ENCODE measurements around the gene MAP1A. TPM values are rescaled to one million over a fixed set of nuclear protein-coding genes. Genes with fewer than 3 reads are reported as not detected.

Gene MAP1A
- total and polyA plus RNA-seq, 2 of the 13 experiments (the other 11 are each of a cell fraction or from before 2014, with no cell fraction given), result 0.01 to 0.07 TPM

DNA sequence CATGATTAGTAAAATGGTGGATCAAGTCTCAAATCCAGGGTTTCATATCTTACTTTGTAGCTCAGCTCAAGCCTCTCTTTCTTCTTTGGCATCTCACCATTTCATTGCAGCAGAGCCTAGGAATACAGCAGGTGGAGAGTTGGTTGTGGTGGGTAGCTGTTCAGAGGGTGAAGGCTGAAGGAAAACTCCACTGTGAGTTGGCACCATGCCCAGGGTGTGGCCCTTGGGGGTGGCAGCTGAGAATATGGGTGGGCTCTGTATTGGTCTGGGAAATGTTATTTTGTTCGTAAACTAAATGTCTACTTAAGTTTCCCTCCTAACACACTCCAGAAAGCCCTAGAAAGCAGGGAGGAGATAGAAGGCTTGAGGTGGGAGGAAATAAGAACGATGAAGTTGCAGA lies 1.7 kb upstream of the MAP1A start:
- no peaks in the 10 kb centered on the region for H3K9me3 ChIP-seq (ENCODE audit: low read length)
- H3K27ac ChIP-seq (ENCODE audit: extremely low read length, insufficient read depth, low read length), result no peak overlapping the region
- ATAC-seq (no peak), DNase-seq (ENCODE audit: low spot score) (no peak), FAIRE-seq (no peak)
- no peak overlapping the region for H3K4me2 ChIP-seq (ENCODE audit: low read depth, low read length)
- TF ChIP-seq, protein P1, sequence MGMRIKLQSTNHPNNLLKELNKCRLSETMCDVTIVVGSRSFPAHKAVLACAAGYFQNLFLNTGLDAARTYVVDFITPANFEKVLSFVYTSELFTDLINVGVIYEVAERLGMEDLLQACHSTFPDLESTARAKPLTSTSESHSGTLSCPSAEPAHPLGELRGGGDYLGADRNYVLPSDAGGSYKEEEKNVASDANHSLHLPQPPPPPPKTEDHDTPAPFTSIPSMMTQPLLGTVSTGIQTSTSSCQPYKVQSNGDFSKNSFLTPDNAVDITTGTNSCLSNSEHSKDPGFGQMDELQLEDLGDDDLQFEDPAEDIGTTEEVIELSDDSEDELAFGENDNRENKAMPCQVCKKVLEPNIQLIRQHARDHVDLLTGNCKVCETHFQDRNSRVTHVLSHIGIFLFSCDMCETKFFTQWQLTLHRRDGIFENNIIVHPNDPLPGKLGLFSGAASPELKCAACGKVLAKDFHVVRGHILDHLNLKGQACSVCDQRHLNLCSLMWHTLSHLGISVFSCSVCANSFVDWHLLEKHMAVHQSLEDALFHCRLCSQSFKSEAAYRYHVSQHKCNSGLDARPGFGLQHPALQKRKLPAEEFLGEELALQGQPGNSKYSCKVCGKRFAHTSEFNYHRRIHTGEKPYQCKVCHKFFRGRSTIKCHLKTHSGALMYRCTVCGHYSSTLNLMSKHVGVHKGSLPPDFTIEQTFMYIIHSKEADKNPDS (CRISPR knock-in tag; IDR thresholded peaks at IDR 0.05), result no peak
- no peak for TF ChIP-seq ZNF780A (CRISPR knock-in tag; IDR thresholded peaks at IDR 0.05)
- no peaks in the 10 kb centered on the region for H4K20me1 ChIP-seq (ENCODE audit: insufficient read depth, low read length)
- peaks cover 33% of the 10 kb centered on the region for H3K4me1 ChIP-seq (ENCODE audit: insufficient read depth, low read length)
- ChIA-PET CTCF (ENCODE audit: low intra/inter-chr PET ratio, low total read pairs) (no interaction called here), POLR2A (no interaction called here)
- H3K79me2 ChIP-seq (ENCODE audit: insufficient read depth, low read length), result no peaks in the 10 kb centered on the region
- H3K4me3 ChIP-seq (replicated peaks in 1 of 3; ENCODE audit: insufficient read depth in 1 of 3, low read depth in 2 of 3, low read length in 3 of 3), result no peak overlapping the region
- no peak overlapping the region for H3K9ac ChIP-seq (ENCODE audit: insufficient read depth, low read depth, low read length)
- in situ Hi-C loops (cut with HindIII; ENCODE audit: extremely low pct_ligation_motif_present, low pct_unique_long_range_greater_than_20kb), result loop anchor here (10.0 kb wide), 1 partner anchor 259 kb away; the partner anchor contains the start of gene ELL3
- H2AFZ ChIP-seq (ENCODE audit: low read length), result no peak overlapping the region
- H3K27me3 ChIP-seq (ENCODE audit: control insufficient read depth in 1 of 2, insufficient read depth in 2 of 2, low read length in 2 of 2), result peaks cover 9 to 50% of the 10 kb centered on the region in 2 experiments
- intact Hi-C loops (cut with micrococcal nuclease; ENCODE audit: unreplicated experiment), result loop anchor here (2.0 kb wide), 1 partner anchor 75 kb away; no protein-coding TSS in a partner anchor
- no peaks in the 10 kb centered on the region for H3K36me3 ChIP-seq (replicated peaks in 1 of 2; ENCODE audit: control insufficient read depth in 1 of 2, insufficient read depth in 2 of 2, low read length in 2 of 2)
- WGBS (ENCODE audit: low lambda C conversion rate), result 36% methylated on average over 2 of the region's 2 CpGs
- no TSS peak for BruUV-seq (replicated peaks)

DNA sequence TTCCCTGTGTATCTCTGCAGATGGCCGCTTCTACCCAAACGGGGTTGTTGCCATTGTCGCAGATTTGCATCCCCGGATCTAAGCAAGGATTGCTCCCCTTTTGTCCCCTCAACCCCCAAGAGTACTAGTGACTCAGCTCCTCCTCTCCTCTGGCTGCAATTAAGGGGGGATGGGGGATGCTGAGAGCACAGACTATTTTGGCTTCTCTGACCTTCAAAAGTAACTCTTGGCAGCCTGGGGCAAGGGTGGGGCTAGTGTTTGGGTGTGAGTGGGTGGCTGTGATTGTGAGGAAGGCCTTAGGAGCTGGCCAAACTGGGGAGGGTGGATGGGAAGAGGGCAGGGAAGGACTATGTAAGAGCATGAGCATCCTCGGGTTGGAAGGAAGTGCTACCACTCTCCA lies 1.2 kb upstream of the MAP1A start:
- DNase-seq (ENCODE audit: low spot score), result no peak
- POLR2A ChIA-PET, result no interaction called here

More for the DNA sequence above, 1.2 kb upstream of the MAP1A start:
- Histone ChIP-seq H4K20me1 (ENCODE audit: insufficient read depth, low read length) (no peaks in the 10 kb centered on the region), H3K9me3 (ENCODE audit: low read length) (no peaks in the 10 kb centered on the region), H3K27ac (ENCODE audit: extremely low read length, insufficient read depth, low read length) (no peak overlapping the region), H3K4me2 (ENCODE audit: low read depth, low read length) (no peak overlapping the region), H3K9ac (ENCODE audit: insufficient read depth, low read depth, low read length) (no peak overlapping the region), H3K79me2 (ENCODE audit: insufficient read depth, low read length) (no peaks in the 10 kb centered on the region), H3K27me3 (ENCODE audit: control insufficient read depth in 1 of 2, insufficient read depth in 2 of 2, low read length in 2 of 2) (peaks cover 9 to 52% of the 10 kb centered on the region in 2 experiments), H3K36me3 (replicated peaks in 1 of 2; ENCODE audit: control insufficient read depth in 1 of 2, insufficient read depth in 2 of 2, low read length in 2 of 2) (no peaks in the 10 kb centered on the region), H2AFZ (ENCODE audit: low read length) (no peak overlapping the region), H3K4me3 (replicated peaks in 1 of 3; ENCODE audit: insufficient read depth in 1 of 3, low read depth in 2 of 3, low read length in 3 of 3) (no peak overlapping the region), H3K4me1 (ENCODE audit: insufficient read depth, low read length) (peaks cover 30% of the 10 kb centered on the region)
- 4% methylated on average over 3 of the region's 5 CpGs for WGBS (ENCODE audit: low lambda C conversion rate)
- no TSS peak for BruUV-seq (replicated peaks)
- intact Hi-C loops (cut with micrococcal nuclease; ENCODE audit: unreplicated experiment), result no loop called here
- ATAC-seq, result no peak
- CTCF ChIA-PET (ENCODE audit: low intra/inter-chr PET ratio, low total read pairs), result no interaction called here
- TF ChIP-seq SAFB2 (CRISPR knock-in tag; IDR thresholded peaks at IDR 0.05; ENCODE audit: borderline replicate concordance, low read depth), result no peak
- TF ChIP-seq ZNF749 (CRISPR knock-in tag; IDR thresholded peaks at IDR 0.05; ENCODE audit: borderline replicate concordance), result no peak
- TF ChIP-seq SIX4 (CRISPR knock-in tag; IDR thresholded peaks at IDR 0.05), result no peak
- no peak for TF ChIP-seq TAF15 (IDR thresholded peaks at IDR 0.05; ENCODE audit: low read depth, low read length, poor library complexity, severe bottlenecking)
- FAIRE-seq, result no peak
- in situ Hi-C loops (cut with HindIII; ENCODE audit: extremely low pct_ligation_motif_present, low pct_unique_long_range_greater_than_20kb), result loop anchor here (10.0 kb wide), 1 partner anchor 259 kb away; the partner anchor contains the start of gene ELL3

All from HepG2 (cell line).